ENCODE data around the gene ATXN2L. TPM values are rescaled to one million over a fixed set of nuclear protein-coding genes. Genes with fewer than 3 reads are reported as not detected.
A peak's percentile ranks its signal among the peaks of the same experiment; 100 is the strongest.

ATXN2L gene
- total RNA-seq, 2 donors from 2014 or later = 317 to 377 TPM

GRCh38 chr16:28834873-28835863 lies 12.4 kb downstream of the ATXN2L start:
- Mint-ChIP-seq H3K27ac (peak overlapping the region; percentile 27 to 29), H3K9me3 (no peaks in the 10 kb centered on the region), H3K36me3 (peaks cover 37 to 56% of the 10 kb centered on the region in 2 donors)
- no peak for DNase-seq (ENCODE audit: low spot score in 2 of 2)
- peak in 1 of 2 donors; percentile 11 for ATAC-seq

- DNase-seq (ENCODE audit: low spot score in 2 of 2) = no peak
- Mint-ChIP-seq H3K36me3 (peaks cover 32 to 47% of the 10 kb centered on the region in 2 donors), H3K9me3 (no peaks in the 10 kb centered on the region), H3K27ac (peak overlapping the region; percentile 15 to 33)
- ATAC-seq = peak in 1 of 2 donors; percentile 6
Measured at GRCh38 chr16:28835864-28836760, 13.3 kb downstream of the ATXN2L start.

- H3K27ac Mint-ChIP-seq = peak overlapping the region; percentile 15 to 33
- no peak for ATAC-seq
- DNase-seq (ENCODE audit: low spot score in 2 of 2) = no peak
- peaks cover 32 to 46% of the 10 kb centered on the region in 2 donors for H3K36me3 Mint-ChIP-seq
- H3K9me3 Mint-ChIP-seq = no peaks in the 10 kb centered on the region
Measured at GRCh38 chr16:28836761-28837064, 13.9 kb downstream of the ATXN2L start.

- DNase-seq (ENCODE audit: low spot score in 2 of 2) (no peak), ATAC-seq (peak; percentile 45 to 68)
- no peaks in the 10 kb centered on the region for H3K9me3 Mint-ChIP-seq
- peaks cover 28 to 35% of the 10 kb centered on the region in 2 donors for H3K36me3 Mint-ChIP-seq
- peak overlapping the region; percentile 78 to 86 for H3K27ac Mint-ChIP-seq
Measured at GRCh38 chr16:28837672-28838557, 15.1 kb downstream of the ATXN2L start.

- DNase-seq (ENCODE audit: low spot score in 2 of 2) = no peak
- no peak for ATAC-seq
- Mint-ChIP-seq H3K9me3 (no peaks in the 10 kb centered on the region), H3K36me3 (peaks cover 21 to 29% of the 10 kb centered on the region in 2 donors), H3K27ac (peak overlapping the region; percentile 78 to 86)
Measured at GRCh38 chr16:28838558-28838918, 15.7 kb downstream of the ATXN2L start.

GRCh38 chr16:28839004-28839639 lies 16.3 kb downstream of the ATXN2L start:
- no peak for DNase-seq (ENCODE audit: low spot score in 2 of 2)
- H3K36me3 Mint-ChIP-seq = peaks cover 17 to 25% of the 10 kb centered on the region in 2 donors
- peak overlapping the region; percentile 74 to 78 for H3K27ac Mint-ChIP-seq
- no peak for ATAC-seq
- H3K9me3 Mint-ChIP-seq = no peaks in the 10 kb centered on the region

GRCh38 chr16:28839899-28840298 lies 17.1 kb downstream of the ATXN2L start:
- DNase-seq (ENCODE audit: low spot score in 2 of 2) = no peak
- ATAC-seq = no peak
- H3K9me3 Mint-ChIP-seq = no peaks in the 10 kb centered on the region
- peaks cover 20 to 25% of the 10 kb centered on the region in 2 donors for H3K36me3 Mint-ChIP-seq
- peak overlapping the region in 1 of 2 donors; percentile 56 for H3K27ac Mint-ChIP-seq

- no peak for DNase-seq (ENCODE audit: low spot score in 2 of 2)
- no peak for ATAC-seq
- Mint-ChIP-seq H3K9me3 (no peaks in the 10 kb centered on the region), H3K27ac (peak overlapping the region; percentile 6 to 89), H3K36me3 (peaks cover 35 to 39% of the 10 kb centered on the region in 2 donors)
Measured at GRCh38 chr16:28842696-28843095, 19.9 kb downstream of the ATXN2L start.

- Mint-ChIP-seq H3K9me3 (no peaks in the 10 kb centered on the region), H3K36me3 (peaks cover 28 to 30% of the 10 kb centered on the region in 2 donors), H3K27ac (peak overlapping the region in 1 of 2 donors; percentile 22)
- ATAC-seq = no peak
- DNase-seq (ENCODE audit: low spot score in 2 of 2) = no peak
Measured at GRCh38 chr16:28843766-28844165, 21.0 kb downstream of the ATXN2L start.

- ATAC-seq (no peak), DNase-seq (ENCODE audit: low spot score in 2 of 2) (no peak)
- Mint-ChIP-seq H3K36me3 (peaks cover 26 to 30% of the 10 kb centered on the region in 2 donors), H3K27ac (peak overlapping the region; percentile 95 to 99), H3K9me3 (no peaks in the 10 kb centered on the region)
Measured at GRCh38 chr16:28844226-28844885, 21.6 kb downstream of the ATXN2L start.

GRCh38 chr16:28845293-28845692 lies 22.5 kb downstream of the ATXN2L start:
- peak overlapping the region; percentile 95 to 99 for H3K27ac Mint-ChIP-seq
- no peak for DNase-seq (ENCODE audit: low spot score in 2 of 2)
- peaks cover 26 to 30% of the 10 kb centered on the region in 2 donors for H3K36me3 Mint-ChIP-seq
- peak in 1 of 2 donors; percentile 12 for ATAC-seq
- H3K9me3 Mint-ChIP-seq = no peaks in the 10 kb centered on the region

GRCh38 chr16:28845761-28846079 lies 22.9 kb downstream of the ATXN2L start:
- Mint-ChIP-seq H3K27ac (peak overlapping the region; percentile 95 to 99), H3K9me3 (no peaks in the 10 kb centered on the region), H3K36me3 (peaks cover 26 to 30% of the 10 kb centered on the region in 2 donors)
- ATAC-seq = peak in 1 of 2 donors; percentile 1
- DNase-seq (ENCODE audit: low spot score in 2 of 2) = no peak

GRCh38 chr16:28846080-28846932 lies 23.5 kb downstream of the ATXN2L start, which contains the start of gene TUFM:
TSS of gene TUFM (minus strand) at chr16:28846348. CDS start at chr16:28846269, 79 bp downstream.
- ATAC-seq (peak; percentile 95 to 97), DNase-seq (ENCODE audit: low spot score in 2 of 2) (peak; percentile 94 to 97)
- Mint-ChIP-seq H3K9me3 (no peaks in the 10 kb centered on the region), H3K27ac (peak within 1 kb of the TSS; percentile 95 to 99), H3K36me3 (peaks cover 26 to 30% of the 10 kb centered on the region in 2 donors)

GRCh38 chr16:28846933-28847273 lies 24.1 kb downstream of the ATXN2L start:
- H3K27ac Mint-ChIP-seq = peak overlapping the region; percentile 95 to 99
- DNase-seq (ENCODE audit: low spot score in 2 of 2) (no peak), ATAC-seq (peak in 1 of 2 donors; percentile 15)
- no peaks in the 10 kb centered on the region for H3K9me3 Mint-ChIP-seq
- peaks cover 26 to 30% of the 10 kb centered on the region in 2 donors for H3K36me3 Mint-ChIP-seq
